Neural progenitor cell (in vitro differentiated cells): Measurements from ENCODE around the gene KCNH6. TPM values are rescaled to one million over a fixed set of nuclear protein-coding genes. Genes with fewer than 3 reads are reported as not detected.

Experiments
- DNase-seq: peaks from one replicate; pipeline ENCODE4 v3.0.0-alpha.2; 2016; ENCODE audit warnings: low spot score
- H2AFZ ChIP-seq: fragments of 200-600 bp; sonication (generic); replicated peaks from 2 replicates; pipeline ENCODE4 v1.6.1; 2016; ENCODE audit warnings: antibody characterized with exemption
- H3F3A ChIP-seq: fragments of 200-600 bp; sonication (generic); 2 replicates; pipeline ENCODE4 v1.6.1; 2016; ENCODE audit warnings: antibody characterized with exemption, low read depth
- H3K27ac ChIP-seq: fragments of 200-600 bp; sonication (generic); 2 replicates; pipeline ENCODE4 v1.5.1; 2016; ENCODE audit warnings: mild to moderate bottlenecking
- H3K27me3 ChIP-seq: fragments of 200-600 bp; sonication (generic); 2 replicates; pipeline ENCODE4 v1.6.1; 2016; ENCODE audit warnings: mild to moderate bottlenecking, moderate library complexity
- H3K36me3 ChIP-seq: fragments of 200-600 bp; sonication (generic); 2 replicates; pipeline ENCODE4 v1.5.1; 2016
- H3K4me1 ChIP-seq: fragments of 200-600 bp; sonication (generic); 2 replicates; pipeline ENCODE4 v1.6.1; 2016; ENCODE audit warnings: mixed run types
- H3K4me2 ChIP-seq: fragments of 200-600 bp; sonication (generic); 2 replicates; pipeline ENCODE4 v1.6.1; 2016
- H3K4me3 ChIP-seq: fragments of 200-600 bp; sonication (generic); 2 replicates; pipeline ENCODE4 v1.5.1; 2016
- H3K79me2 ChIP-seq: fragments of 200-600 bp; sonication (generic); 2 replicates; pipeline ENCODE4 v1.6.1; 2016; ENCODE audit warnings: low read depth
- H3K9ac ChIP-seq: fragments of 200-600 bp; sonication (generic); 2 replicates; pipeline ENCODE4 v1.6.1; 2016
- H3K9me3 ChIP-seq: fragments of 200-600 bp; sonication (generic); 2 replicates; pipeline ENCODE4 v1.5.1; 2016; ENCODE audit warnings: low read depth
- H4K20me1 ChIP-seq: fragments of 200-600 bp; sonication (generic); 2 replicates; pipeline ENCODE4 v1.6.1; 2016; ENCODE audit warnings: low read depth
- H3K27ac Mint-ChIP-seq: 3 replicates; pipeline ENCODE4 v1.8.0; 2021; ENCODE audit warnings: mixed read lengths
- H3K27me3 Mint-ChIP-seq: 2 replicates; pipeline ENCODE4 v1.8.0; 2022; ENCODE audit warnings: low read depth, mild to moderate bottlenecking, inconsistent platforms, moderate library complexity, mixed read lengths; ENCODE audit not compliant: insufficient read depth
- H3K36me3 Mint-ChIP-seq: 3 replicates; pipeline ENCODE4 v1.8.0; 2021; ENCODE audit warnings: mixed read lengths
- H3K4me1 Mint-ChIP-seq: 3 replicates; pipeline ENCODE4 v1.8.0; 2021; ENCODE audit warnings: mixed read lengths
- H3K4me3 Mint-ChIP-seq: 3 replicates; pipeline ENCODE4 v1.8.0; 2021; ENCODE audit warnings: mild to moderate bottlenecking, moderate library complexity, mixed read lengths
- H3K9me3 Mint-ChIP-seq: 3 replicates; pipeline ENCODE4 v1.8.0; 2020; ENCODE audit warnings: mixed read lengths
- CTCF ChIP-seq: fragments of 200-600 bp; sonication (generic); IDR thresholded peaks from 2 replicates; pipeline ENCODE4 v1.5.1; 2017; ENCODE audit warnings: antibody characterized with exemption, mild to moderate bottlenecking
- EZH2 ChIP-seq: fragments of 200-600 bp; sonication (generic); IDR thresholded peaks from 2 replicates; pipeline ENCODE4 v1.6.1; 2017; ENCODE audit warnings: antibody characterized with exemption, mild to moderate bottlenecking, moderate library complexity
- EZH2phosphoT487 ChIP-seq: fragments of 200-600 bp; sonication (generic); IDR thresholded peaks from 2 replicates; pipeline ENCODE4 v1.6.1; 2017; ENCODE audit warnings: antibody characterized with exemption
- total RNA-seq: library from RNA; depleted of rRNA; stranded (reverse); fragments of >200 nt; gene quantifications from 2 replicates; pipeline ENCODE4 v1.2.3, GENCODE V29; 2015; ENCODE audit warnings: low replicate concordance

Gene KCNH6
- total RNA-seq, 1 donor from 2014 or later, result not detected

GRCh38 chr17:63579633-63580032 is 56.5 kb downstream of the KCNH6 start:
- H3K9me3 Mint-ChIP-seq, result no peaks in the 10 kb centered on the region
- Histone ChIP-seq H3K36me3 (no peaks in the 10 kb centered on the region), H3K9me3 (no peaks in the 10 kb centered on the region), H3K4me3 (no peak overlapping the region), H4K20me1 (peaks cover 57% of the 10 kb centered on the region), H3K79me2 (peaks cover 36% of the 10 kb centered on the region), H3K9ac (peak overlapping the region; percentile 27), H2AFZ (no peak overlapping the region), H3K4me2 (no peak overlapping the region), H3F3A (no peaks in the 10 kb centered on the region), H3K27ac (no peak overlapping the region), H3K27me3 (no peaks in the 10 kb centered on the region), H3K4me1 (no peaks in the 10 kb centered on the region)
- no peak overlapping the region for H3K4me3 Mint-ChIP-seq
- peaks cover 2% of the 10 kb centered on the region for H3K27me3 Mint-ChIP-seq
- DNase-seq, result no peak
- H3K36me3 Mint-ChIP-seq, result peaks cover 21% of the 10 kb centered on the region
- H3K4me1 Mint-ChIP-seq, result peaks cover 2% of the 10 kb centered on the region
- H3K27ac Mint-ChIP-seq, result no peak overlapping the region
- no peak for TF ChIP-seq EZH2
- no peak for TF ChIP-seq EZH2phosphoT487
- no peak for TF ChIP-seq CTCF

GRCh38 chr17:63587770-63588169 is 64.6 kb downstream of the KCNH6 start:
- H3K36me3 Mint-ChIP-seq, result peaks cover 33% of the 10 kb centered on the region

GRCh38 chr17:63588797-63589196 is 65.6 kb downstream of the KCNH6 start:
- no peak overlapping the region for H2AFZ ChIP-seq
- Mint-ChIP-seq H3K9me3 (no peaks in the 10 kb centered on the region), H3K36me3 (peaks cover 28% of the 10 kb centered on the region), H3K27me3 (no peaks in the 10 kb centered on the region), H3K4me3 (no peak overlapping the region), H3K4me1 (no peaks in the 10 kb centered on the region), H3K27ac (no peak overlapping the region)
- TF ChIP-seq EZH2phosphoT487 (no peak), CTCF (no peak), EZH2 (no peak)
- H3K9ac ChIP-seq, result no peak overlapping the region
- no peak for DNase-seq
- no peak overlapping the region for H3K27ac ChIP-seq
- no peaks in the 10 kb centered on the region for H3K9me3 ChIP-seq
- H3K36me3 ChIP-seq, result no peaks in the 10 kb centered on the region
- H3K4me3 ChIP-seq, result no peak overlapping the region
- no peaks in the 10 kb centered on the region for H4K20me1 ChIP-seq
- H3K79me2 ChIP-seq, result no peaks in the 10 kb centered on the region
- H3K4me1 ChIP-seq, result no peaks in the 10 kb centered on the region
- H3K27me3 ChIP-seq, result no peaks in the 10 kb centered on the region
- H3F3A ChIP-seq, result no peaks in the 10 kb centered on the region
- H3K4me2 ChIP-seq, result no peak overlapping the region

More at GRCh38 chr17:63587770-63588169, 64.6 kb downstream of the KCNH6 start:
- no peaks in the 10 kb centered on the region for H3K36me3 ChIP-seq
- H3K4me1 ChIP-seq, result no peaks in the 10 kb centered on the region
- Mint-ChIP-seq H3K4me1 (no peaks in the 10 kb centered on the region), H3K27me3 (no peaks in the 10 kb centered on the region), H3K27ac (no peak overlapping the region), H3K9me3 (no peaks in the 10 kb centered on the region), H3K4me3 (no peak overlapping the region)
- H3K27me3 ChIP-seq, result no peaks in the 10 kb centered on the region
- TF ChIP-seq CTCF (no peak), EZH2phosphoT487 (no peak), EZH2 (no peak)
- no peak overlapping the region for H3K4me3 ChIP-seq
- H3K4me2 ChIP-seq, result no peak overlapping the region
- H3K9me3 ChIP-seq, result no peaks in the 10 kb centered on the region
- no peak overlapping the region for H3K27ac ChIP-seq
- H2AFZ ChIP-seq, result no peak overlapping the region
- no peak for DNase-seq
- H4K20me1 ChIP-seq, result no peaks in the 10 kb centered on the region
- H3K9ac ChIP-seq, result no peak overlapping the region
- no peaks in the 10 kb centered on the region for H3K79me2 ChIP-seq
- no peaks in the 10 kb centered on the region for H3F3A ChIP-seq
